NCI-H510A (cell line): ENCODE measurements around the gene OSM.
A peak's percentile ranks its signal among the peaks of the same experiment; 100 is the strongest.

Source experiments
- DNase-seq: peaks from one replicate; lab custom pipeline; 2025; lab: John Stamatoyannopoulos, UW

The OSM gene

GRCh38 chr22:30266445-30267381 is at the start of gene OSM:
Gene OSM (minus strand): TSS chr22:30266851. CDS start chr22:30266799, 52 bp downstream.
- DNase-seq = no peak

DNA sequence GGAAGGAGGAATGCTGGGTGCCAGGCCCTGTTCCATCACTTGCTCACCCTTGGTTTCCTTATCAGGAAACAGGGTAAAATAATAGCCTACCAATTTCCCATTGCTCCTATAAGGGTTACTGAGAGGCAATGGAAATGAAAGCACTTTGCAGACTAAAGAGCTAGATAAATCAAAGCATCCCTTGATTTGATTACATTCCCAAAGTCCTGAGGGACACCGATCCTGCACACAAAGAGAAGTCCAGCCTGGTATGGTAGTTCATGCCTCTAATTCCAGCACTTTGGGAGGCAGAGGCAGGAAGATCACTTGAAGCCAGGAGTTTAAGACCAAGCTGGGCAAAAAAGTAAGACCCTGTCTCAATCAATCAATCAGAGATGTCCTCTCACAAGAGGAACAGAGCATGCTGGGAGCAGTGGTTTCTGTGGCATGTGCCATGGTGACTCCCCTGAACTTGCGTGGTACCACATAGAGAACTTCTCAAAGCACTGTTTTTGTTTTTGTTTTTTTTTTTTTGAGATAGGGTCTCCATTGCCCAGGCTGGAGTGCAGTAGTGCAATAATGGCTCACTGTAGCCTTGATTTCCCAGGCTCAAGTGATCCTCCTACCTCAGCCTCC is 49.4 kb upstream of the OSM start:
- no peak for DNase-seq

DNA sequence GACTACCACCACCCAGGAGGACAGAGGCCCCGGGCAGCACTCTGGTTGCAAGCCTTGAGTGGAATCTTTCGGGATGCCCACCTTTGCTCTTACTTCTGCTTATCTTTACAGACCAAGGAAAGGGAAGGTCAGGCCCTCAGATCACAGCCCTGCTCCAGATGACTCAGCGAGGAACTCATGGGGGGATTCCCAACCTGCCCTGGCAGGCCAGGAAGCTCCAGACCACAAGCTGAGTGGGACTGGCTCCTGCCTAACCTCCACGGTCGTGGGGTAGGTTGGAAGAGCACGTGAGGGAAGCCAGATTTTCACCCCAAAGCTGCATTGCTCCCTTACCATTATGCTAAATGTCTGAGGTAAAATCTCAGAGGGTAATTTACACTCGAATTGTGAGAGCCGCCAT is 48.3 kb upstream of the OSM start:
- no peak for DNase-seq

DNA sequence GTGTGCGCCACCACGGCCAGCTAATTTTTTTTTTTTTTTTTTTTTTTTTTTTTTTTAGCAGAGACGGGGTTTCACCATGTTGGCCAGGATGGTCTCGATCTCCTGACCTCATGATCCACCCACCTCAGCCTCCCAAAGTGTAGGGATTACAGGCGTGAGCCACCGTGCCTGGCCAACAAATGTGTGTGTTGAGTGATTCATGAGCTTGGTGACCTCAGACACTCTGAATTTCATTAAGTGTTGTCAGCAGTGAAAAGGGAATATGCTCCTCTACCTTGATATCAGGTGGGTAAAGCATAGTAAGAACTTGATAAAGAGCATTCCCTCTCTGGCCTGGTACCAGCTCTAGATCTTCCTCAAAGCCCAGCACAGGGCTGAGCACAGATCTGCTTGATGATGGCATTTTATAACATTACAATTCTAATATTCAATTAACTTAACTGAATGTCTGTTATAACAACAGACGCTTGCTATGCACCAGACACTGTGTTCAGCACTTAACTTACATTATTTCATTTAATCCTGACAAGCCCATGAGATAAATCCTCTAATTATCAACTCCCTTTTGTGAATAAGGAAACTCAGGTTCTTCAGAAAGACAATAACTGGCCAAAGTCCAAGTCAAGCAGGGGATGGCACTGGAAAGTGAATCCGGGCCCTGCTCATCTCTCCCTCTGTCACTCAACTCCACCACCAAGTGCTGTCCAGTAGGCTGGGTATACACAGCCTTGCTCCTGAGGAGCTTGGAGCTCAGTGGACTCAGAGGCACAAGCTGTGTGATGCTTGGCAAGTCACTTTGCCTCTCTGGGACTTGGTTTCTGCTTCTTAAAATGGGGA is 47.1 kb upstream of the OSM start:
- DNase-seq = no peak

- no peak for DNase-seq
Observed at GRCh38 chr22:30312053-30312452, 45.4 kb upstream of the OSM start.

- DNase-seq = no peak
Observed at GRCh38 chr22:30310881-30311771, 44.5 kb upstream of the OSM start.

GRCh38 chr22:30309951-30310741 is 43.5 kb upstream of the OSM start:
- no peak for DNase-seq

GRCh38 chr22:30308518-30309230 is 42.0 kb upstream of the OSM start:
- no peak for DNase-seq

GRCh38 chr22:30308093-30308492 is 41.4 kb upstream of the OSM start:
- DNase-seq = no peak

DNA sequence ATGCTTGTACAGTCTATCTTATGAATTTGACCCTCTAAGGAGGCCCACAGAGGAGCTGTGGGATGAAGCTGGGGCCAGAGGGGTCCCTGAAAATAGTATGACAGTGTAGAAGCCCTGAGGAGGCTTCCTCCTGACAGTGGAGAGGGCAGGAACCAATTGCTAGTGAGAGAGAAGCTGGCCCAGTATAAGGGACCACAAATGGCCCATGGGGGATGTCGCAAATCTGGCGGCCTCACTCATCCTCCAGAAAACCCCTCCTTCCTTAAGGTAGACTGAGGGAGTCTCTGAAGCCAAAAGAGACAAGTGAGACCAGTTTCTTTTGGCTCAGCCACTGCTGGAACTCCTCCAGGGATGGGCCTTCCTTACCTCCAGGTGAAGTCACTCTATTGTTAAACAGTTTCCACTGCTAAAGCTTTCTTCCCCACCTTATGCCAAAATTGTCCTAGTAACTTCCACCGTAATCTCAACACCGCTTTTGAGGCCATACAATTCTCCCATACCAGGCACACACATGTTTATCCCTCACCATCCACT is 40.5 kb upstream of the OSM start:
- DNase-seq = no peak

GRCh38 chr22:30306627-30307011 is 40.0 kb upstream of the OSM start:
- no peak for DNase-seq

- DNase-seq = no peak
Observed at GRCh38 chr22:30305906-30306626, 39.4 kb upstream of the OSM start.

- no peak for DNase-seq
Observed at GRCh38 chr22:30305519-30305905, 38.9 kb upstream of the OSM start.

- peak; percentile 44 for DNase-seq
Observed at GRCh38 chr22:30304495-30305244, 38.0 kb upstream of the OSM start.

DNA sequence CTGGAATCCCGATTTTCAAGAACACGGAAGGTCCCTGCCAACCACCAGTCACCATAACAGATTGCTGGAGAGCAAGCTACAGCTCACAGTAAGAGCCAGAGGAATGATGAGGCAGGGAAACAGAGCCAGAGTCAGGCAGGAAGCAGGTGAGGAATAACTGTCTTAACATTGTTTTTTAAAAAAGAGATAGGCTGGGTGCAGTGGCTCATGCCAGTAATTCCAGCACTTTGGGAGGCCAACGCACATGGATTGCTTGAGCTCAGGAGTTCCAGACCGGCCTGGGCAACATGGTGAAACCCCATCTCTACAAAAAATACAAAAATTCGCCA is 36.1 kb upstream of the OSM start:
- no peak for DNase-seq

GRCh38 chr22:30301995-30302809 is 35.6 kb upstream of the OSM start:
- no peak for DNase-seq

- no peak for DNase-seq
Observed at GRCh38 chr22:30299322-30299721, 32.7 kb upstream of the OSM start.
